Measurements from ENCODE around the gene HBG2. TPM values are rescaled to one million over a fixed set of nuclear protein-coding genes. Genes with fewer than 3 reads are reported as not detected.

Gene HBG2
- total and polyA plus RNA-seq, 9 of the 15 experiments (the other 6 are each of a cell fraction or from before 2014, with no cell fraction given): 1,626 to 58,619 (median 10,515) TPM

DNA sequence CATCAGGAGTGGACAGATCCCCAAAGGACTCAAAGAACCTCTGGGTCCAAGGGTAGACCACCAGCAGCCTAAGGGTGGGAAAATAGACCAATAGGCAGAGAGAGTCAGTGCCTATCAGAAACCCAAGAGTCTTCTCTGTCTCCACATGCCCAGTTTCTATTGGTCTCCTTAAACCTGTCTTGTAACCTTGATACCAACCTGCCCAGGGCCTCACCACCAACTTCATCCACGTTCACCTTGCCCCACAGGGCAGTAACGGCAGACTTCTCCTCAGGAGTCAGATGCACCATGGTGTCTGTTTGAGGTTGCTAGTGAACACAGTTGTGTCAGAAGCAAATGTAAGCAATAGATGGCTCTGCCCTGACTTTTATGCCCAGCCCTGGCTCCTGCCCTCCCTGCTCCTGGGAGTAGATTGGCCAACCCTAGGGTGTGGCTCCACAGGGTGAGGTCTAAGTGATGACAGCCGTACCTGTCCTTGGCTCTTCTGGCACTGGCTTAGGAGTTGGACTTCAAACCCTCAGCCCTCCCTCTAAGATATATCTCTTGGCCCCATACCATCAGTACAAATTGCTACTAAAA lies 27.8 kb downstream of the HBG2 start, which contains the start of gene HBB (continued):
- TF ChIP-seq, protein P1, sequence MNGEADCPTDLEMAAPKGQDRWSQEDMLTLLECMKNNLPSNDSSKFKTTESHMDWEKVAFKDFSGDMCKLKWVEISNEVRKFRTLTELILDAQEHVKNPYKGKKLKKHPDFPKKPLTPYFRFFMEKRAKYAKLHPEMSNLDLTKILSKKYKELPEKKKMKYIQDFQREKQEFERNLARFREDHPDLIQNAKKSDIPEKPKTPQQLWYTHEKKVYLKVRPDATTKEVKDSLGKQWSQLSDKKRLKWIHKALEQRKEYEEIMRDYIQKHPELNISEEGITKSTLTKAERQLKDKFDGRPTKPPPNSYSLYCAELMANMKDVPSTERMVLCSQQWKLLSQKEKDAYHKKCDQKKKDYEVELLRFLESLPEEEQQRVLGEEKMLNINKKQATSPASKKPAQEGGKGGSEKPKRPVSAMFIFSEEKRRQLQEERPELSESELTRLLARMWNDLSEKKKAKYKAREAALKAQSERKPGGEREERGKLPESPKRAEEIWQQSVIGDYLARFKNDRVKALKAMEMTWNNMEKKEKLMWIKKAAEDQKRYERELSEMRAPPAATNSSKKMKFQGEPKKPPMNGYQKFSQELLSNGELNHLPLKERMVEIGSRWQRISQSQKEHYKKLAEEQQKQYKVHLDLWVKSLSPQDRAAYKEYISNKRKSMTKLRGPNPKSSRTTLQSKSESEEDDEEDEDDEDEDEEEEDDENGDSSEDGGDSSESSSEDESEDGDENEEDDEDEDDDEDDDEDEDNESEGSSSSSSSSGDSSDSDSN (IDR thresholded peaks at IDR 0.05; ENCODE audit: borderline replicate concordance in 1 of 2, low read depth in 2 of 2, low read length in 2 of 2): no peak
- TF ChIP-seq SLC30A9 (CRISPR knock-in tag; IDR thresholded peaks at IDR 0.05) (no peak), FOS (IDR thresholded peaks at IDR 0.05; ENCODE audit: extremely low read depth, insufficient read length) (no peak)

DNA sequence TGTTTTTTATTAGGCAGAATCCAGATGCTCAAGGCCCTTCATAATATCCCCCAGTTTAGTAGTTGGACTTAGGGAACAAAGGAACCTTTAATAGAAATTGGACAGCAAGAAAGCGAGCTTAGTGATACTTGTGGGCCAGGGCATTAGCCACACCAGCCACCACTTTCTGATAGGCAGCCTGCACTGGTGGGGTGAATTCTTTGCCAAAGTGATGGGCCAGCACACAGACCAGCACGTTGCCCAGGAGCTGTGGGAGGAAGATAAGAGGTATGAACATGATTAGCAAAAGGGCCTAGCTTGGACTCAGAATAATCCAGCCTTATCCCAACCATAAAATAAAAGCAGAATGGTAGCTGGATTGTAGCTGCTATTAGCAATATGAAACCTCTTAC lies 29.1 kb downstream of the HBG2 start:
- H3K27me3 ChIP-seq (ENCODE audit: control insufficient read depth in 2 of 2, insufficient read depth in 2 of 2, low read length in 2 of 2): no peaks in the 10 kb centered on the region
- no peaks in the 10 kb centered on the region for H3K79me2 ChIP-seq (ENCODE audit: control insufficient read depth, insufficient read depth, low read length)
- WGBS (ENCODE audit: insufficient coverage, low coverage, missing lambda C conversion rate): 8% methylated on average over 2 of the region's 2 CpGs
- FAIRE-seq: peak; percentile 46
- no peak overlapping the region; the same call in 2 of the 3 replicates for H3K27ac ChIP-seq (ENCODE audit: extremely low read depth, low read depth, low read length)
- ChIA-PET POLR2A (interaction anchor here (0.5 to 1.3 kb wide), 6 partner anchors 11 to 157 kb away, joined by 3 to 8 read pairs (median 3); no protein-coding TSS in a partner anchor), CTCF (ENCODE audit: low intra/inter-chr PET ratio) (no interaction called here)
- no TSS peak for BruUV-seq (replicated peaks)
- H3K9ac ChIP-seq (ENCODE audit: insufficient read depth in 1 of 2, low read depth in 2 of 2, low read length in 2 of 2): no peak overlapping the region
- no peaks in the 10 kb centered on the region for H4K20me1 ChIP-seq (replicated peaks; ENCODE audit: control insufficient read depth, insufficient read depth, low read length)
- no peaks in the 10 kb centered on the region for H3K9me3 ChIP-seq (replicated peaks; ENCODE audit: control insufficient read depth, insufficient read depth, low read depth, low read length)
- in situ Hi-C loops (cut with MboI) (no loop called here), intact Hi-C loops (cut with micrococcal nuclease) (no loop called here)
- no peaks in the 10 kb centered on the region for H3K36me3 ChIP-seq (ENCODE audit: control insufficient read depth, insufficient read depth, low read length)
- no peak overlapping the region; the same call in 1 of the 2 replicates for H3K4me2 ChIP-seq (ENCODE audit: insufficient read depth, low read length)
- peak; percentile 29 to 77 (median 50) for DNase-seq (ENCODE audit: extremely low read depth in 1 of 4, low spot score in 3 of 4)
- H2AFZ ChIP-seq (ENCODE audit: low read depth, low read length): 0 out of 2 replicates have a peak overlapping the region, but pooled peaks have one; percentile 34
- no peaks in the 10 kb centered on the region for H3K9me1 ChIP-seq (ENCODE audit: control insufficient read depth, insufficient read depth, low read length)
- no peak overlapping the region for H3K4me3 ChIP-seq
- H3K4me1 ChIP-seq (replicated peaks in 1 of 2; ENCODE audit: control insufficient read depth in 2 of 2, insufficient read depth in 2 of 2, low read length in 2 of 2): peaks cover 9 to 17% of the 10 kb centered on the region in 2 experiments; a peak in 4 of 5 replicates
- ATAC-seq: peak; percentile 79
- TF ChIP-seq, protein P2, sequence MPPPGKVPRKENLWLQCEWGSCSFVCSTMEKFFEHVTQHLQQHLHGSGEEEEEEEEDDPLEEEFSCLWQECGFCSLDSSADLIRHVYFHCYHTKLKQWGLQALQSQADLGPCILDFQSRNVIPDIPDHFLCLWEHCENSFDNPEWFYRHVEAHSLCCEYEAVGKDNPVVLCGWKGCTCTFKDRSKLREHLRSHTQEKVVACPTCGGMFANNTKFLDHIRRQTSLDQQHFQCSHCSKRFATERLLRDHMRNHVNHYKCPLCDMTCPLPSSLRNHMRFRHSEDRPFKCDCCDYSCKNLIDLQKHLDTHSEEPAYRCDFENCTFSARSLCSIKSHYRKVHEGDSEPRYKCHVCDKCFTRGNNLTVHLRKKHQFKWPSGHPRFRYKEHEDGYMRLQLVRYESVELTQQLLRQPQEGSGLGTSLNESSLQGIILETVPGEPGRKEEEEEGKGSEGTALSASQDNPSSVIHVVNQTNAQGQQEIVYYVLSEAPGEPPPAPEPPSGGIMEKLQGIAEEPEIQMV (tag; conservative IDR thresholded peaks at IDR 0.05; ENCODE audit: low read depth): no peak
- no peak for TF ChIP-seq ZNF324 (CRISPR knock-in tag; IDR thresholded peaks at IDR 0.05)
- TF ChIP-seq, protein P3, sequence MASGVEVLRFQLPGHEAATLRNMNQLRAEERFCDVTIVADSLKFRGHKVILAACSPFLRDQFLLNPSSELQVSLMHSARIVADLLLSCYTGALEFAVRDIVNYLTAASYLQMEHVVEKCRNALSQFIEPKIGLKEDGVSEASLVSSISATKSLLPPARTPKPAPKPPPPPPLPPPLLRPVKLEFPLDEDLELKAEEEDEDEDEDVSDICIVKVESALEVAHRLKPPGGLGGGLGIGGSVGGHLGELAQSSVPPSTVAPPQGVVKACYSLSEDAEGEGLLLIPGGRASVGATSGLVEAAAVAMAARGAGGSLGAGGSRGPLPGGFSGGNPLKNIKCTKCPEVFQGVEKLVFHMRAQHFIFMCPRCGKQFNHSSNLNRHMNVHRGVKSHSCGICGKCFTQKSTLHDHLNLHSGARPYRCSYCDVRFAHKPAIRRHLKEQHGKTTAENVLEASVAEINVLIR (CRISPR knock-in tag; IDR thresholded peaks at IDR 0.05): no peak
- TF ChIP-seq MTF1 (CRISPR knock-in tag; IDR thresholded peaks at IDR 0.05; ENCODE audit: borderline replicate concordance): no peak
- peak; percentile 22; the same call in 1 of the 2 replicates for TF ChIP-seq MTA3 (IDR thresholded peaks at IDR 0.05; ENCODE audit: borderline replicate concordance)
- TF ChIP-seq DPF2 (IDR thresholded peaks at IDR 0.05): peak; percentile 66
- TF ChIP-seq POLR2AphosphoS5 (IDR thresholded peaks at IDR 0.05; ENCODE audit: control insufficient read depth, insufficient read depth, low read depth, low read length): peak; percentile 51; the same call in 1 of the 2 replicates
- peak; percentile 29; the same call in 1 of the 2 replicates for TF ChIP-seq MTA2 (IDR thresholded peaks at IDR 0.05; ENCODE audit: low read depth)
- no peak for TF ChIP-seq NFRKB (IDR thresholded peaks at IDR 0.05; ENCODE audit: low read depth)
- no peak for TF ChIP-seq HDAC6 (IDR thresholded peaks at IDR 0.05; ENCODE audit: low read depth, low read length)
- TF ChIP-seq CBX8 (IDR thresholded peaks at IDR 0.05; ENCODE audit: borderline replicate concordance, extremely low read depth, low read depth, low read length, poor library complexity, severe bottlenecking): no peak
- no peak for TF ChIP-seq ZNF77 (CRISPR knock-in tag; IDR thresholded peaks at IDR 0.05)
- TF ChIP-seq ZFP36 (IDR thresholded peaks at IDR 0.05; ENCODE audit: low read depth, low read length, partially characterized antibody): no peak
